ENCODE results near the gene CMYA5. TPM values are rescaled to one million over a fixed set of nuclear protein-coding genes. Genes with fewer than 3 reads are reported as not detected.

Gene CMYA5
- total and polyA plus RNA-seq, 7 donors = 0.46 to 21.0 (median 5.2) TPM

DNA sequence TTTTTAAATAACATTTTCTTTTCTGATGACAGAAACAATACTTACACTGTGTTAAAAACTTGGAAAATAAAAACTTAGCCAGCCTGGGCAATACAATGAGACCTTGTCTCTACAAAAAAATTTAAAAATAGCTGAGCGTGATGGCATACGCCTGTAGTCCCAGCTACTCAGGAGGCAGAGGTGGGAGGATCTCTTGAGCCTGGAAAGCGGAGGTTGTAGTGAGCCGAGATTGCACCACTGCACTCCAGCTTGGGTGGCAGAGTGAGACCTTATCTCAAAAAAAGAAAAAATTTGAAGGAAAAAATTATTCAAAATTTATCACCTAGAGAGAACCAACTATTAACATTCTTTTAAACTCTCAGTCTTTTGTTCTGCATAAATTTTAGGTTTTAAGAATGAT, 4.9 kb upstream of the CMYA5 start:
- DNase-seq = no peak
- Histone ChIP-seq H3K27ac (no peak overlapping the region), H3K9me3 (no peaks in the 10 kb centered on the region), H3K4me1 (peaks cover 0 to 9% (median 7%) of the 10 kb centered on the region in 4 donors), H3K36me3 (peaks cover 6 to 64% (median 15%) of the 10 kb centered on the region in 4 donors), H3K27me3 (no peaks in the 10 kb centered on the region), H3K4me3 (no peak overlapping the region)
- intact Hi-C loops (cut with DNase I) = no loop called here
- TF ChIP-seq, protein P1, sequence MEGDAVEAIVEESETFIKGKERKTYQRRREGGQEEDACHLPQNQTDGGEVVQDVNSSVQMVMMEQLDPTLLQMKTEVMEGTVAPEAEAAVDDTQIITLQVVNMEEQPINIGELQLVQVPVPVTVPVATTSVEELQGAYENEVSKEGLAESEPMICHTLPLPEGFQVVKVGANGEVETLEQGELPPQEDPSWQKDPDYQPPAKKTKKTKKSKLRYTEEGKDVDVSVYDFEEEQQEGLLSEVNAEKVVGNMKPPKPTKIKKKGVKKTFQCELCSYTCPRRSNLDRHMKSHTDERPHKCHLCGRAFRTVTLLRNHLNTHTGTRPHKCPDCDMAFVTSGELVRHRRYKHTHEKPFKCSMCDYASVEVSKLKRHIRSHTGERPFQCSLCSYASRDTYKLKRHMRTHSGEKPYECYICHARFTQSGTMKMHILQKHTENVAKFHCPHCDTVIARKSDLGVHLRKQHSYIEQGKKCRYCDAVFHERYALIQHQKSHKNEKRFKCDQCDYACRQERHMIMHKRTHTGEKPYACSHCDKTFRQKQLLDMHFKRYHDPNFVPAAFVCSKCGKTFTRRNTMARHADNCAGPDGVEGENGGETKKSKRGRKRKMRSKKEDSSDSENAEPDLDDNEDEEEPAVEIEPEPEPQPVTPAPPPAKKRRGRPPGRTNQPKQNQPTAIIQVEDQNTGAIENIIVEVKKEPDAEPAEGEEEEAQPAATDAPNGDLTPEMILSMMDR (IDR thresholded peaks at IDR 0.05) = no peak
- TF ChIP-seq EP300 (IDR thresholded peaks at IDR 0.05) (no peak), POLR2AphosphoS5 (IDR thresholded peaks at IDR 0.05) (no peak), POLR2A (IDR thresholded peaks at IDR 0.05) (no peak)
- WGBS, 2 donors = 96 to 97% methylated on average over 4 of the region's 4 CpGs

DNA sequence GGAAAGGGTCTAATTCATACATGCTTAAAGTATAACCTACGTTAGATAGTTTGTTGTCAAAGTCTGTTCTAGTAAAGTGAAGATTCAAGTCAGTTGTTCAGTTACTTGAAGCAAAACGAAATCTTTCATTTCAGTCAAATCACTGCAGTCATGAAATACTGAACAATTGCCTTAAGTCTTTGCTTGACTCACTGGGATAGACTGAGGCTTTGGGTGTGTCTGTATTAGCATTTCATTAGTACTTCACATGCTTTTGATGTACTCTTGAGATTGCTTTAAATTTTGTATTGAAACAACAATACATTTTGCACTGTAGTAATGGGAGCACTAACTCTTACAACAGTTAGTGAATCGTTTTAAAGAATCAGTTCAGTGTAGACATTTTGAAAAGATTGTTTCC, 4.0 kb upstream of the CMYA5 start:
- H3K27me3 ChIP-seq = no peaks in the 10 kb centered on the region
- H3K27ac ChIP-seq = no peak overlapping the region
- peaks cover 0 to 12% (median 7%) of the 10 kb centered on the region in 4 donors for H3K4me1 ChIP-seq
- 65 to 74% methylated on average over 3 of the region's 3 CpGs for WGBS, 2 donors
- H3K9me3 ChIP-seq = no peaks in the 10 kb centered on the region
- no peak overlapping the region for H3K4me3 ChIP-seq
- no peak for DNase-seq
- intact Hi-C loops (cut with DNase I) = no loop called here
- peaks cover 6 to 55% (median 12%) of the 10 kb centered on the region in 4 donors for H3K36me3 ChIP-seq
- TF ChIP-seq, protein P1 (IDR thresholded peaks at IDR 0.05) = no peak
- no peak for TF ChIP-seq POLR2A (IDR thresholded peaks at IDR 0.05)
- no peak for TF ChIP-seq POLR2AphosphoS5 (IDR thresholded peaks at IDR 0.05)
- TF ChIP-seq EP300 (IDR thresholded peaks at IDR 0.05) = no peak

DNA sequence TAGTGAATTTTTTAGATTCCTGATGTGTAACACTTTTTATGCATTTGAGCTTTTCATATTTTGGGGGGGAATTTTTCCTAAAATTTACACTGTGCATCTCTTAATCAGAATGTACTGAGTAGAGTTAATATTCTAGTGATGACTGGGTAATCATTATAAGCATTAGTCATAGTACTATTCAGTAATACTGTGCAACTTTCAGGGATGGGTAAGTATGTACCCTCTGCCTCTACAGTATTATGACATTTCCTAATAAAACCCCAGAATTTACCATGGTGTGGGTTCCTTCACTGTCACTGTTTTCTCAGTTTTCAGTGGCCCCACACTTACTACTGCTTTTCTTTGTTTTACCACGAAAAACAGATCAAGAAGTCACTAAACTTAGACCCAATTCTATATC, 2.8 kb upstream of the CMYA5 start:
- Histone ChIP-seq H3K27ac (no peak overlapping the region), H3K27me3 (no peaks in the 10 kb centered on the region), H3K4me1 (peaks cover 0 to 12% (median 7%) of the 10 kb centered on the region in 4 donors), H3K36me3 (peaks cover 4 to 45% (median 11%) of the 10 kb centered on the region in 4 donors), H3K9me3 (no peaks in the 10 kb centered on the region), H3K4me3 (no peak overlapping the region)
- DNase-seq = no peak
- WGBS, 2 donors = 88 to 93% methylated on average over 1 of the region's 1 CpG
- intact Hi-C loops (cut with DNase I) = no loop called here
- TF ChIP-seq, protein P1 (IDR thresholded peaks at IDR 0.05) = no peak
- no peak for TF ChIP-seq EP300 (IDR thresholded peaks at IDR 0.05)
- no peak for TF ChIP-seq POLR2AphosphoS5 (IDR thresholded peaks at IDR 0.05)

DNA sequence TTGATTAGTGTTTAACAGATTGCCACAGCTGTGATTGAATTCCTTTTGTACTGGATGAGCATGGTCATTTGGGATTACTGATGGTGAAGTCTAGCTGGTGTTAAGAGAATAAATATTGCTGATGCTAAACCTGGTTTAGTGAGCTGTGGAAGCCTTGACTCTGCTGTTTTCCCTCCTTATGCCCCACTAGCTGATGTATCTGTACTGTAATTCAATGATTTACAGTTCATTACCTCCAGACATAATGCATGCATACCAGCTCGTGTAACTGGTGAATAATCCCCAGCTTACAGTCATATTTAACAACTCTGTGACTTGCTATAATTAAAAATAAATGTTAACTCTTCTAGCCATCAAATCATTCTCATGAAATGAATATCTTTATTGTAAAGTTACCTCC, 1.7 kb upstream of the CMYA5 start:
- H3K4me3 ChIP-seq = no peak overlapping the region
- DNase-seq = no peak
- TF ChIP-seq POLR2AphosphoS5 (IDR thresholded peaks at IDR 0.05) (no peak), POLR2A (IDR thresholded peaks at IDR 0.05) (no peak), EP300 (IDR thresholded peaks at IDR 0.05) (no peak)
- TF ChIP-seq, protein P1 (IDR thresholded peaks at IDR 0.05) = no peak
- intact Hi-C loops (cut with DNase I) = no loop called here
- H3K9me3 ChIP-seq = no peaks in the 10 kb centered on the region
- 72 to 77% methylated on average over 1 of the region's 1 CpG for WGBS, 2 donors
- H3K27me3 ChIP-seq = no peaks in the 10 kb centered on the region
- no peak overlapping the region for H3K27ac ChIP-seq
- peaks cover 0 to 34% (median 7%) of the 10 kb centered on the region in 4 donors for H3K36me3 ChIP-seq
- H3K4me1 ChIP-seq = peaks cover 0 to 12% (median 7%) of the 10 kb centered on the region in 4 donors

DNA sequence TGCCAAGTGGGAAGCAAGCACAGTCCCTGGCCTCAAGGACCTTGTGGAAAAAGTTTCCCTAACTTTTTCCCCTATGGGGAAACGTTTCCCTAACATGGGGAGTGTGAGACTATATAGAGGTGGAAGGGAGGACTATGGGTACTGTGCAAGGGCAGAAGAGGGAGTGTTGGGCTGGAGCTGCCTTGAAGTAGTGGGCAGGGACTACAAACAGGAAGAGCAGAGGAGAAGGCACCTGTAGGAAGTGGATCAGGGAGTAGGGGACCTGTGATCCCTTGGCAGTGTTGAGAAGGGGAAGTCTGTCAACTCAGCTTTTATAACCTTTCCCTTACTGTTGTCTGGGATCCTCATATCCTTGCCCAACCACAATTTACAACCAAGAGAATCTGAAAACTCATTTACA, 1.4 kb downstream of the CMYA5 start:
- Histone ChIP-seq H3K9me3 (no peaks in the 10 kb centered on the region), H3K27ac (peak overlapping the region in 2 of 4 donors; percentile 61 to 79), H3K4me1 (peaks cover 0 to 12% (median 7%) of the 10 kb centered on the region in 4 donors), H3K27me3 (no peaks in the 10 kb centered on the region), H3K36me3 (peaks cover 0 to 9% (median 0%) of the 10 kb centered on the region in 4 donors), H3K4me3 (peak overlapping the region in 1 of 4 donors; percentile 62)
- intact Hi-C loops (cut with DNase I) = loop anchor here (5.0 kb wide), 1 partner anchor 166 kb away; no protein-coding TSS in a partner anchor
- DNase-seq = no peak
- WGBS, 2 donors = 37 to 67% methylated on average over 1 of the region's 1 CpG
- TF ChIP-seq, protein P1 (IDR thresholded peaks at IDR 0.05) = no peak
- TF ChIP-seq POLR2A (IDR thresholded peaks at IDR 0.05) = no peak
